NB4 (cell line): ENCODE measurements around the gene FAM98B.

Experiments used
- DNase-seq: peaks from one replicate; pipeline ENCODE4 v3.0.0; 2010; ENCODE audit warnings: low read depth
- H3K4me3 ChIP-seq: one replicate; pipeline ENCODE4 v1.5.1; 2011; ENCODE audit warnings: mild to moderate bottlenecking, low read depth, low read length, moderate library complexity
- CTCF ChIP-seq: IDR thresholded peaks from one replicate; pipeline ENCODE4 v1.5.1; 2012; ENCODE audit warnings: low read depth, low read length
- MYC ChIP-seq: IDR thresholded peaks from 2 replicates; pipeline ENCODE4 v1.6.1; 2011; ENCODE audit warnings: low read depth, low read length
- POLR2A ChIP-seq: IDR thresholded peaks from 2 replicates; pipeline ENCODE4 v1.6.1; 2011; ENCODE audit warnings: mild to moderate bottlenecking; ENCODE audit not compliant: insufficient read length; ENCODE audit errors: extremely low read depth
- TF ChIP-seq, protein P1 (sequence below): IDR thresholded peaks from 2 replicates; pipeline ENCODE4 v1.6.1; 2011; ENCODE audit warnings: low read depth, low read length

The FAM98B gene

GRCh38 chr15:38461066-38461833, 7.3 kb downstream of the FAM98B start:
- DNase-seq = no peak
- no peak for TF ChIP-seq CTCF
- no peak for TF ChIP-seq POLR2A
- no peak for TF ChIP-seq MYC
- TF ChIP-seq, protein P1, sequence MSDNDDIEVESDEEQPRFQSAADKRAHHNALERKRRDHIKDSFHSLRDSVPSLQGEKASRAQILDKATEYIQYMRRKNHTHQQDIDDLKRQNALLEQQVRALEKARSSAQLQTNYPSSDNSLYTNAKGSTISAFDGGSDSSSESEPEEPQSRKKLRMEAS = no peak
- H3K4me3 ChIP-seq = no peak overlapping the region

DNA sequence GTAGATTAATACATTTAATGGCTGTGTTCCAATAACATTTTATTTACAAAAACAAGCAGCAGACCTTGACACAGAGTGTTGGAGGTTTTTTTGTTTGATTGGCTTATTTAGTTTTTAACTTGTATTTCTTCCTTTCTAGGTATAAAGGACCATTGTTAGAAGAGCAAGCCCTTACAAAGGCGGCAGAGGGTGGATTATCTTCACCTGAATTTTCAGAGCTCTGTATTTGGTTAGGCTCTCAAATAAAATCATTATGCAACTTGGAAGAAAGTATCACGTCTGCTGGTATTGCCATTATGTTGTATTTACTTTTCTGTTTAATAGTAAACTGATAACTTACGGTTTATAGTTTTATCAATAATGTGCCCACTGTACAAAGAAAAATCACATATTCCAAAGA, 10.0 kb downstream of the FAM98B start:
- no peak overlapping the region for H3K4me3 ChIP-seq
- DNase-seq = no peak
- no peak for TF ChIP-seq CTCF
- no peak for TF ChIP-seq POLR2A
- TF ChIP-seq, protein P1 = no peak
- TF ChIP-seq MYC = no peak

- TF ChIP-seq MYC (no peak), POLR2A (no peak), CTCF (no peak)
- TF ChIP-seq, protein P1 = no peak
- DNase-seq = no peak
- H3K4me3 ChIP-seq = no peak overlapping the region
Observed at GRCh38 chr15:38464675-38465074, 10.7 kb downstream of the FAM98B start.

DNA sequence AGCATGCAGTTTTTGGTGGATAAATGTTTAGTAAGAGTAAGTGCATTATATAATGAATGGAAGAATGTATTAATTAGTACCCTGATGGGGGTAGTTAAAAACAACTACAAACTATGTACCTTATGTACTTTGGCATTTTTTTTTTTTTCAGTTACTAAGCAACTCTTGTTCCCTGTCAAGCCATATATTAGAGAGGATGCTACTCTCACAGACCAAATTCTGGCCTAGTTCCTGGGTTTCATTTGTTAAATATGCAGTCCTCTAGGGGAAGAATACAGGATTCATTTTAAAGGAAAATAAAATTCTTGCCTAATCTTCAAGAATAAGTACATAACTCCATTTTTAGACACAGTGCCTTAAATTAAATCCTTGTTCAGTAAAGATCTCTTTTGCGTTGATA, 16.9 kb downstream of the FAM98B start:
- DNase-seq = no peak
- TF ChIP-seq MYC (no peak), POLR2A (no peak), CTCF (no peak)
- TF ChIP-seq, protein P1 = no peak
- H3K4me3 ChIP-seq = no peak overlapping the region

DNA sequence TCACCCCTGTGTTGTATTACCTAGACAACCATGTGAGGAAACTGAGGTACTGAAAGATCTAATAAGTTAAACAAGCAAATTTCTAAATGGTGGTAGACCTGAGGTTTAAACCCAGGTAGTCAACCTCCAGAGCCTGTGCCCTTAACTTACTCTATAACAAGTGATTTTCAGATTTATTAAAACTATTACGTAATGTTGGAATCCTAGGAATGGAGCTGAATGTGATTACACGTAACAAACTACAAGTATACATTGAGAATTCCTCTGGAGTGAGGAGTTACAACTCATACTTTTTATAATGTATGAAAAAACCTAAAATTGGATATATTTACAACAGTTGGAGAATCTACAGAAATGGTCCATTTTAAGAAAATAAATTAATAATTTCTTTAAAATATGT, 18.0 kb downstream of the FAM98B start:
- no peak for DNase-seq
- no peak overlapping the region for H3K4me3 ChIP-seq
- TF ChIP-seq, protein P1 = no peak
- TF ChIP-seq CTCF (no peak), POLR2A (no peak), MYC (no peak)
